GM23338 (cell line): Measurements from ENCODE around the gene GPR35. TPM values are rescaled to one million over a fixed set of nuclear protein-coding genes. Genes with fewer than 3 reads are reported as not detected.

ENCODE experiments used
- ATAC-seq: fragments of 200-7000 bp; cut with Tn5 transposase; 3 replicates; pipeline ENCODE4 v1.9.1; 2020
- DNase-seq: peaks from one replicate; pipeline ENCODE4 v3.0.0-alpha.2; 2015; ENCODE audit warnings: low spot score
- H2AFZ ChIP-seq: fragments of 200-600 bp; sonication (generic); 2 replicates; pipeline ENCODE4 v1.8.0; 2016; ENCODE audit warnings: antibody characterized with exemption, mild to moderate bottlenecking, moderate library complexity
- H3F3A ChIP-seq: fragments of 200-600 bp; sonication (generic); replicated peaks from 2 replicates; pipeline ENCODE4 v1.8.0; 2017; ENCODE audit warnings: antibody characterized with exemption, mixed run types, low read depth
- H3K27ac ChIP-seq: fragments of 200-600 bp; sonication (generic); 2 replicates; pipeline ENCODE4 v1.6.1; 2016; ENCODE audit warnings: low read depth
- H3K27me3 ChIP-seq: fragments of 200-600 bp; sonication (generic); 2 replicates; pipeline ENCODE4 v1.8.0; 2016; ENCODE audit warnings: mild to moderate bottlenecking, mixed run types, moderate library complexity; ENCODE audit not compliant: insufficient read depth
- H3K36me3 ChIP-seq: fragments of 200-600 bp; sonication (generic); 2 replicates; pipeline ENCODE4 v1.8.0; 2016; ENCODE audit warnings: mild to moderate bottlenecking; ENCODE audit not compliant: insufficient read depth
- H3K4me1 ChIP-seq: fragments of 200-600 bp; sonication (generic); 2 replicates; pipeline ENCODE4 v1.8.0; 2016; ENCODE audit warnings: mild to moderate bottlenecking, moderate library complexity; ENCODE audit not compliant: insufficient read depth
- H3K4me2 ChIP-seq: fragments of 200-600 bp; sonication (generic); 2 replicates; pipeline ENCODE4 v1.7.1; 2017; ENCODE audit warnings: mixed run types
- H3K4me3 ChIP-seq: fragments of 200-600 bp; sonication (generic); 2 replicates; pipeline ENCODE4 v1.6.1; 2016; ENCODE audit warnings: mixed run types
- H3K79me2 ChIP-seq: fragments of 200-600 bp; sonication (generic); replicated peaks from 2 replicates; pipeline ENCODE4 v1.8.0; 2017; ENCODE audit warnings: mild to moderate bottlenecking; ENCODE audit not compliant: insufficient read depth
- H3K9me2 ChIP-seq: fragments of 200-600 bp; sonication (generic); 2 replicates; pipeline ENCODE4 v1.8.0; 2017; ENCODE audit not compliant: insufficient read depth
- H4K20me1 ChIP-seq: fragments of 200-600 bp; sonication (generic); replicated peaks from 2 replicates; pipeline ENCODE4 v1.8.0; 2017; ENCODE audit warnings: mild to moderate bottlenecking; ENCODE audit not compliant: insufficient read depth
- H3K27ac Mint-ChIP-seq: 2 replicates; pipeline ENCODE4 v1.8.0; 2020; ENCODE audit warnings: inconsistent platforms, mild to moderate bottlenecking, moderate library complexity, mixed read lengths
- H3K27me3 Mint-ChIP-seq: 3 replicates; pipeline ENCODE4 v1.8.0; 2022; ENCODE audit warnings: low read depth, mild to moderate bottlenecking, moderate library complexity, mixed read lengths, inconsistent platforms; ENCODE audit not compliant: insufficient read depth, poor library complexity
- H3K36me3 Mint-ChIP-seq: 3 replicates; pipeline ENCODE4 v1.8.0; 2021; ENCODE audit warnings: low read depth, mild to moderate bottlenecking, inconsistent platforms, moderate library complexity, mixed read lengths
- H3K4me1 Mint-ChIP-seq: 3 replicates; pipeline ENCODE4 v1.8.0; 2020; ENCODE audit warnings: mild to moderate bottlenecking, inconsistent platforms, mixed read lengths
- H3K4me3 Mint-ChIP-seq: 3 replicates; pipeline ENCODE4 v1.8.0; 2021; ENCODE audit warnings: moderate library complexity, mild to moderate bottlenecking, inconsistent platforms, mixed read lengths
- H3K9me3 Mint-ChIP-seq: 3 replicates; pipeline ENCODE4 v1.8.0; 2020; ENCODE audit warnings: moderate library complexity, mild to moderate bottlenecking, inconsistent platforms, mixed read lengths
- EZH2 ChIP-seq: fragments of 200-600 bp; sonication (generic); IDR thresholded peaks from one replicate; pipeline ENCODE4 v1.8.0; 2017; ENCODE audit warnings: antibody characterized with exemption, mild to moderate bottlenecking, low read depth; ENCODE audit not compliant: unreplicated experiment
- POLR2AphosphoS5 ChIP-seq: IDR thresholded peaks from 2 replicates; pipeline ENCODE4 v1.6.1; 2016; ENCODE audit warnings: antibody characterized with exemption, low read depth
- STAT1 ChIP-seq: IDR thresholded peaks from one replicate; pipeline ENCODE4 v1.6.1; 2016; ENCODE audit warnings: antibody characterized with exemption; ENCODE audit not compliant: unreplicated experiment
- ZNF114 ChIP-seq: fragments of 250-450 bp; sonication (Bioruptor Pico); IDR thresholded peaks from 2 replicates; pipeline ENCODE4 v1.5.0; 2020; ENCODE audit warnings: mild to moderate bottlenecking, moderate library complexity
- ZNF462 ChIP-seq: fragments of 250-450 bp; sonication (Bioruptor Pico); IDR thresholded peaks from 2 replicates; pipeline ENCODE4 v1.5.0; 2020; ENCODE audit warnings: mild to moderate bottlenecking, moderate library complexity
- polyA plus RNA-seq: library from polyadenylated mRNA; unstranded; fragments of >200 nt; fragmentation: Nextera tagmentation; extraction: Ambion mirVana; gene quantifications from 2 replicates; pipeline ENCODE4 v1.2.1, GENCODE V29; 2016
- total RNA-seq: library from RNA; depleted of rRNA; stranded (reverse); fragments of >200 nt; shearing (Covaris generic); gene quantifications from 2 replicates; pipeline ENCODE4 v1.2.3, GENCODE V29; 2014
- TF ChIP-seq, protein P1 (sequence below), 2 experiments: fragments of 200-600 bp in 1 of 2; sonication (generic) in 1 of 2; conservative IDR thresholded peaks; 2 replicates each; pipeline versions ENCODE4 v1.5.1 to v1.6.1; 2016 to 2017; ENCODE audit warnings: antibody characterized with exemption in 2 of 2, low read depth in 2 of 2, mild to moderate bottlenecking in 2 of 2, moderate library complexity in 1 of 2
- TF ChIP-seq, protein P2 (sequence below): IDR thresholded peaks from 2 replicates; pipeline ENCODE4 v1.6.1; 2016; ENCODE audit warnings: antibody characterized with exemption

GPR35 gene
- total and polyA plus RNA-seq, 2 experiments from 2014 or later: not detected

- no peak overlapping the region for H3K27ac ChIP-seq
- no peaks in the 10 kb centered on the region for H3K79me2 ChIP-seq
- Mint-ChIP-seq H3K36me3 (no peaks in the 10 kb centered on the region), H3K4me3 (no peak overlapping the region), H3K27me3 (peaks cover 2% of the 10 kb centered on the region), H3K9me3 (no peaks in the 10 kb centered on the region; the same call in 2 of the 3 replicates), H3K4me1 (no peaks in the 10 kb centered on the region), H3K27ac (no peak overlapping the region)
- H3K4me3 ChIP-seq: no peak overlapping the region
- H3F3A ChIP-seq: no peaks in the 10 kb centered on the region
- no peaks in the 10 kb centered on the region for H3K27me3 ChIP-seq
- H3K36me3 ChIP-seq: no peaks in the 10 kb centered on the region
- TF ChIP-seq ZNF462 (CRISPR knock-in tag) (no peak), STAT1 (no peak), POLR2AphosphoS5 (no peak), ZNF114 (no peak), EZH2 (no peak)
- TF ChIP-seq, protein P1, sequence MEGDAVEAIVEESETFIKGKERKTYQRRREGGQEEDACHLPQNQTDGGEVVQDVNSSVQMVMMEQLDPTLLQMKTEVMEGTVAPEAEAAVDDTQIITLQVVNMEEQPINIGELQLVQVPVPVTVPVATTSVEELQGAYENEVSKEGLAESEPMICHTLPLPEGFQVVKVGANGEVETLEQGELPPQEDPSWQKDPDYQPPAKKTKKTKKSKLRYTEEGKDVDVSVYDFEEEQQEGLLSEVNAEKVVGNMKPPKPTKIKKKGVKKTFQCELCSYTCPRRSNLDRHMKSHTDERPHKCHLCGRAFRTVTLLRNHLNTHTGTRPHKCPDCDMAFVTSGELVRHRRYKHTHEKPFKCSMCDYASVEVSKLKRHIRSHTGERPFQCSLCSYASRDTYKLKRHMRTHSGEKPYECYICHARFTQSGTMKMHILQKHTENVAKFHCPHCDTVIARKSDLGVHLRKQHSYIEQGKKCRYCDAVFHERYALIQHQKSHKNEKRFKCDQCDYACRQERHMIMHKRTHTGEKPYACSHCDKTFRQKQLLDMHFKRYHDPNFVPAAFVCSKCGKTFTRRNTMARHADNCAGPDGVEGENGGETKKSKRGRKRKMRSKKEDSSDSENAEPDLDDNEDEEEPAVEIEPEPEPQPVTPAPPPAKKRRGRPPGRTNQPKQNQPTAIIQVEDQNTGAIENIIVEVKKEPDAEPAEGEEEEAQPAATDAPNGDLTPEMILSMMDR (conservative IDR thresholded peaks at IDR 0.05; ENCODE audit: low read depth in 2 of 2): no peak
- TF ChIP-seq, protein P2, sequence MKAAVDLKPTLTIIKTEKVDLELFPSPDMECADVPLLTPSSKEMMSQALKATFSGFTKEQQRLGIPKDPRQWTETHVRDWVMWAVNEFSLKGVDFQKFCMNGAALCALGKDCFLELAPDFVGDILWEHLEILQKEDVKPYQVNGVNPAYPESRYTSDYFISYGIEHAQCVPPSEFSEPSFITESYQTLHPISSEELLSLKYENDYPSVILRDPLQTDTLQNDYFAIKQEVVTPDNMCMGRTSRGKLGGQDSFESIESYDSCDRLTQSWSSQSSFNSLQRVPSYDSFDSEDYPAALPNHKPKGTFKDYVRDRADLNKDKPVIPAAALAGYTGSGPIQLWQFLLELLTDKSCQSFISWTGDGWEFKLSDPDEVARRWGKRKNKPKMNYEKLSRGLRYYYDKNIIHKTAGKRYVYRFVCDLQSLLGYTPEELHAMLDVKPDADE: no peak
- no peaks in the 10 kb centered on the region for H4K20me1 ChIP-seq
- H3K9me2 ChIP-seq: 0 out of 2 replicates have a peak, but pooled peaks cover 2% of the 10 kb centered on the region
- no peak overlapping the region for H3K4me2 ChIP-seq
- no peak for ATAC-seq
- no peak overlapping the region for H2AFZ ChIP-seq
- no peak for DNase-seq
- H3K4me1 ChIP-seq: no peaks in the 10 kb centered on the region
Observed at GRCh38 chr2:240664622-240665021, 39.3 kb downstream of the GPR35 start.
